GM19467 (cell line): ENCODE measurements around the gene RABIF.

Experiments used
- ATAC-seq: cut with Tn5 transposase; IDR thresholded peaks from one replicate; pipeline ENCODE4 v1.9.1; 2021; ENCODE audit warnings: mild to moderate bottlenecking, moderate library complexity; ENCODE audit not compliant: unreplicated experiment

Gene RABIF

GRCh38 chr1:202879128-202879527, 9.8 kb downstream of the RABIF start:
- ATAC-seq: no peak

DNA sequence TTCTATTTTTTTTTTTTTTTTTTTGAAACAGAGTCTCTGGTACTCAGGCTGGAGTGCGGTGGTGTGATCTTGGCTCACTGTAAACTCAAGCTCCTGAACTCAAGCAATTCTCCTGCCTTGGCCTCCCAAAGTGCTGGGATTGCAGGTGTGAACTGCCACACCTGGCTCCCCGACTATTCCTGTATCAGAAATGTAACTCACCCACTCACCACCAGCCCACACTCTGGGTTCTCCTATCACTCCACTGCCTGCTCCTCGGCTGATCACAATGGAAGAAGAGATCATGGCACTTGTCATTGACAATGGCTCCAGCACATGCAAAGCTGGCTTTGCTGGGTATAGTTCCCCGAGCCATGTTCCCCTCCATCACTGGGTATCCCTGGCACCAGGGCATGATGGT, 15.9 kb downstream of the RABIF start:
- no peak for ATAC-seq

GRCh38 chr1:202871367-202871766, 17.6 kb downstream of the RABIF start:
- ATAC-seq: no peak

DNA sequence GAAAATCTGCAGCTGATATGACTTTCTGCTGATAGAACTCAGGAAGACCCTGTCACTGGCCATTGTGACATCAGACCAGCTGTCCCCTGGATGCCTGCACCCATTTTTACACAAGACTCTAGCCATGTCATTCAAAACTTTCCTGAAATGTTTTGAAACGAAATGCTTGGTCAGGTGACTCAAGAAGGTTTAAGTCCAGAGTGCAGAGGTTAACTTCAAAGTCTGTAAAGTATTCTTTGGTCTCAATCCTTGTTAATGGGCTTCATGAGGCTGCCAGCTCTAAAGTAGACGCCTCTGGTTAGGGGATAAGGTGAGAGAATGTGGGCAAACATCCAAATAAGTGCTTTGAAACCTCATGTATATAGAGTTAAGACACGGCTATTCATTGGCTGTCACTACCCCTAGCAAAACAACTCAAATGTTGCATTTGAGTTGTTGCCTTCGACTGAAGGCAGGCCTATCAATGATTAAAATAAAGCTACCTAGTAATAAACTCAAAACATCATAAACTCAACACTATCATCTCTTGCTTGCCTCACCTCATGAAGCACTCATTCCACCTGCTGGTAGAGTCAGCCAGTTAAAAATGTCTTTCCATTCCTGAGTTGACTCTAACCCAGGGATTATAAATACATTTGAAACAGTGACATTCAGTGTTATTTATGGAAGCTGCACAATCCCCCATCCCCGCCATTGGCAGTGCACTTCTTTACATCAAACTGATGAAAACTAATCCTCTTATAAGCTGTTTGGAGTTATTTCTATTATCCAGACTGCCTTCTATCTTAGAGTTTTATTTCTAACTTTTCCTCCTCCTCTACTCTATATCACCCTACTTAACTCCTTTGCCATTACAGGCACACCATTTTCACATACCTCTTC, 26.0 kb downstream of the RABIF start:
- ATAC-seq: no peak

- no peak for ATAC-seq
Measured at GRCh38 chr1:202861420-202862132, 27.4 kb downstream of the RABIF start.

DNA sequence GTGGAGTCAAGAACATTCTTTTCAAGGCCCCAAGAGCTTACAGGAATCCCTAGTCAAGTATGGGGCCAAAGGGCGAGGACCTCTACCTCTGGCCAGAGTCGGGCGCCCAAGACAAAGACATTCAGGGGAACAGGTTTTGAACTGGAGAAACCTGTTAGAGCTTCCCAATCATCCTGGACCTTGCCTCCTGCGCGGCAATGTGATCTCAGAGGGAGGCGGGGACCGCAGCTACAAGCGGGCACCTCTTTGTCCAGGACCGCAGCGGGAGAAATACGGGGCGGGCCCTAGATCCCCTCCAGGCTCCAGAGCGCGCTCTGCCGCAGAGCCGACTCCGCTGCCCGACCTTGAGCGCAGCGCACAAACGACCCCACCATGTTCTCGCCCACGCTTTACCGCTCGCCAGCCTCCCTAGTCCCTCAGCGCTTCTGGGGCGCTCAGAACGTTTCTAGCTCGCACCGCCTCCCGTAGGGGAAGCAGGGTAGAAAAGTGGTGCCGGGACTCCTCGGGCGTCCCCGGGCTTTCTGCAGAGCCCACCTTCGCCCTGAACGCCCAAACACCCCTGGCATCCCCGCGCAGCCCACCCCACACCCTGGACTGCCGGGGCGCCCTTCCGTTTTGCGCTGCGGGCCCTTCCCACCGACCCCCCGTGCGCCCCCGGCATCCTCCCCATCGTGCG, 28.1 kb downstream of the RABIF start:
- ATAC-seq: no peak

DNA sequence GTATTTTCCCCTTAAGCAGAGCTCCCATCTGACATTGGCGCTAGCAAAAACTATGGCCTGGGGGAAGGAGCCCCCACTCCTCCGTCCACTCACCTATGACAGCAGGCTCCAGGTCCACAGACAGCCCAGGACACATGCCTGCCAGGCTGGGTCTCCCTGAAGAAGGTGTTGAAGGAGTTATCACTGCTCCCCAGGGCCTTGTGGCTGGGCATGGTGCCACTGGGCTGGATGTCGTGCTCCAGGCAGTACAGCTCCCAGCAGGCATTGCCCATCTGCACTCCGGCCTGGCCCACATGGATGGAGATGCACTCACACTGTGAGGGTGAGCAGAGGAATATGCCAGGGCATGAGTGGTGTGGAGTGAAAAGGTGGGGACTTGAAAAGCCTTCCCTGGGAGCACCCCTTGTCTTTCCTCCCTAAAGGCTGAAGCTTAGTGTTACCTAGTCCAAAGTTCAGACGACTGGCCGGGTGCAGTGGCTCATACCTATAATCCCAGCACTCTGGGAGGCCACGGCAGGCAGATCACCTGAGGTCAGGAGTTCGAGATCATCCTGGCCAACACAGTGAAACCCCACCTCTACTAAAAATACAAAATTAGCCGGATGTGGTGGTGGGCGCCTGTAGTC, 30.0 kb downstream of the RABIF start:
- no peak for ATAC-seq

GRCh38 chr1:202858331-202858730, 30.6 kb downstream of the RABIF start:
- no peak for ATAC-seq

GRCh38 chr1:202857136-202857610, 31.8 kb downstream of the RABIF start:
- ATAC-seq: no peak

- ATAC-seq: no peak
Measured at GRCh38 chr1:202856014-202856413, 32.9 kb downstream of the RABIF start.

DNA sequence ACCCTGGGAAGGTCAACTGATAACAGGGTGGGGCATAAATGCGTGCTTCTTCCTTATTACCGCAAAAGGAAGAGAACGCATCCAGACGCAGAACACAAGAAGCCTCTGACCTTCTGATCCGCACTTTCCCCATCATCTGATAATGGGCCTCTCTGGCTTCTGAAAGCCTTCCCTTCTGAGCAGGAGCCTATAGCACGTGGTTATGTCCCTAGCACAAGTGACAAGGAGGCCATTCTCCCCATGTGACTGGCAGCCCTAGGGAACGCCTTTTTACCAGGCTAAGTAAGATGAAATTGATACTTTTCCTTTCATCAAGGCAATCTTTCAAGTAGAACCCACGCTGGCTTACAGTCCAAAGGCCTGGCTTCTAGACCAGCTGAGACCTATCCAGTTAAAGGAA, 34.2 kb downstream of the RABIF start:
- ATAC-seq: no peak

- no peak for ATAC-seq
Measured at GRCh38 chr1:202852163-202852904, 36.6 kb downstream of the RABIF start.

GRCh38 chr1:202850593-202851362, 38.2 kb downstream of the RABIF start:
- ATAC-seq: no peak

- no peak for ATAC-seq
Measured at GRCh38 chr1:202848191-202848542, 40.8 kb downstream of the RABIF start.

DNA sequence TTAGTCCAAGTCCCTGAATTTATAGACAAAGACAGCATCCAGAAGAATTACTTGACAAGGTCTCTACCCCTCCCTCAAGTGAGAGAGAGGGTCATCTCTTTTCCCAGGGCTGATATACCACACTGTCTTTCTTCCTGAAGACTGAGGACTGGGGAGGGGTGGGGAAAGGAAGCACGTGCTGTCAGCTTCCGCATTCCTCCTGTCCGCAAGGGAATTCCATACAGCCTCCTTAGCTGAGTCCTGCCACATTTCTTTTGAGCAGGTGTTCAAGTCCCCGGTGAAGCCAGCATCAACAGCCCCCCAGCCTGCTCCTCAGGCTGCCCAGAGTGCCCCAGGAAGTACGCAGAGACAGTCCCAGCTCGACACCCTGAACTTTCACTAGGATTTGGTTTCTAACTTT, 44.0 kb downstream of the RABIF start:
- ATAC-seq: no peak

- no peak for ATAC-seq
Measured at GRCh38 chr1:202844259-202844658, 44.7 kb downstream of the RABIF start.

DNA sequence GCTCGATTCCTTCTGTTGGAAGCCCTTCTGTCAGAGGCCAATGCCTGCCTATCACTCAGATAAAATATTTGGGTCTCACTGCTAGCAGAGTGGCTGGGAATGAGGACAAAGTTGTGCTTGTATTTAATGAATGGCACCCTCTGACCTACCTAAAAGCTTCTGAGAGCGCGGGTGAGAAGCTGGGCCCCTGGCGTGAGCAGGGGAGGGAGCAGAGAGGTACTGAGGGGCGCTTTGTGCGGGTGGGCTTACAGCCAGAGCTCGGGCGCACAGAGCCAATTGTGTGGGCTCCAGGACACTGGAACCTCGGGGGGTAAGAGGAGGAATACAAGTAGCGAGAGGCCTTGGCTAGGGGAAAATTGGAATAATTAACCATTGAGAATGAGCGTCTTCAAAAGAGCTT, 45.9 kb downstream of the RABIF start:
- no peak for ATAC-seq

DNA sequence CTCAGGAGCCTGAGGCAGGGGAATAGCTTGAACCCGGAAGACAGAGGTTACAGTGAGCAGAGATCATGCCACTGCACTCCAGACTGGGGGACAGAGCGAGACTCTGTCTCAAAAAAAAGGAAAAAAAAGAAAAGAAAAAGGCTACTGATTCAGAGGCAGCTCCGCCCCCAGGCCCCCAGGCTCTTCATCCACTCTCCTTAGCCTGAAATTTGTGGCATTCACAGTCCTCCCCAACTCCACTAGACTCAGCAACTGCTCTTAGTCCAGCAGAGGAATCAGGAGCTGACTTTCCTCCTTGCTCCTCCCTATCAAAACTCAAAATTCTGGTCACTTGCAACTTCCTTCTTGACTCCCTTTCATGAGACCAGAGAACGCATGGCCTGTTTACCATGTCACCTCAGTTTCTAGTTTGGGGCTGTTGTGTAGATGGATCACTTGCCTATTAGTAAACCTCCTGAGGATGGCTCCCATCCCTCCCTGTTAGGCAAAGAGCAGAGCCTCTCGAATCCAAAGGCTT, 51.1 kb downstream of the RABIF start:
- ATAC-seq: no peak

DNA sequence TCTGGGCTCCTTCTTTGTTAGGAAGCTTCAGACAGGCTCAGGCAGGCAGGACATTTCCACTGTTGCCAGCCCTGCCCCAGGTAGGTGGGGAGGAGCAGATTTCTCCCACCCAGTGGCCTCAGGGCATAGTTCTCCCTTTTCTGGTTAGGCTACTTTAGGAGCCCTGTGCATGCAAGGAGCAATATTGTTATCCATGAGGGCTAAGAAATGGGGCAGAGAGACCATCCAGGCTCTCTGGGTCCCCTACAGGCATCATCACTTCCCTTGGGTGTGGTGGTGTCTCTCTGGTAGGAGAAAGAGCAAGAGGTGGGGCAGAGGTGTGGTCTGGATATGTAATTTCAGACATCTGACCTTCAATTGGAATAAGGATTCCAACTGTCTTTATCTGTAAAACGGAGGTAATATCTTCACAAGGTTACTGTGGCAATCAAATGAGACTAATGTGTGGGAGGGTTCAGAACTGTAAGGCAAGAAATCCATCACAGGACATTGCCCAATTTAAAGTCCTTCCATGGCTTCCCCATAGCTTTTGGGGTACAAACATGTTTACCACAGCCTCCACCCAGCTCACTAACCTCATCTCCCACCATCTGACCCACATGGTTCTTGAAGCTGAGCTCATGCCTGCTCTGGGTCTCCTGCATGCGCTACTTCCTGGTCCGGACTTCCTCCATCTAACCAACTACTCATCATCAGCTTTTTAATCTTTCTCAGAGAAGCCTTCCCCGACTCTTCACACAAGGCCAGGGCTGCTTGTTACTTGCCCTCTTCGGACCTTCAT, 52.1 kb downstream of the RABIF start:
- ATAC-seq: no peak
